ENCODE data around the gene MYO9A.

Gene MYO9A

GRCh38 chr15:72154316-72154715, 36.4 kb upstream of the MYO9A start:
- no peak for DNase-seq (ENCODE audit: low read depth, low spot score)
- TF ChIP-seq CTCF (IDR thresholded peaks at IDR 0.05; ENCODE audit: low read depth, low read length) = no peak
- no peak overlapping the region for H3K4me3 ChIP-seq (ENCODE audit: low read depth, low read length)
- in situ Hi-C loops (cut with HindIII; ENCODE audit: low sequenced_read_pairs) = no loop called here

- H3K4me3 ChIP-seq (ENCODE audit: low read depth, low read length) = no peak overlapping the region
- DNase-seq (ENCODE audit: low read depth, low spot score) = no peak
- in situ Hi-C loops (cut with HindIII; ENCODE audit: low sequenced_read_pairs) = no loop called here
- no peak for TF ChIP-seq CTCF (IDR thresholded peaks at IDR 0.05; ENCODE audit: low read depth, low read length)
Observed at GRCh38 chr15:72153269-72154000, 35.5 kb upstream of the MYO9A start.

GRCh38 chr15:72147418-72147817, 29.5 kb upstream of the MYO9A start:
- no peak for DNase-seq (ENCODE audit: low read depth, low spot score)
- TF ChIP-seq CTCF (IDR thresholded peaks at IDR 0.05; ENCODE audit: low read depth, low read length) = no peak
- H3K4me3 ChIP-seq (ENCODE audit: low read depth, low read length) = no peak overlapping the region
- in situ Hi-C loops (cut with HindIII; ENCODE audit: low sequenced_read_pairs) = no loop called here

GRCh38 chr15:72146934-72147333, 29.0 kb upstream of the MYO9A start:
- no peak for DNase-seq (ENCODE audit: low read depth, low spot score)
- in situ Hi-C loops (cut with HindIII; ENCODE audit: low sequenced_read_pairs) = no loop called here
- no peak overlapping the region for H3K4me3 ChIP-seq (ENCODE audit: low read depth, low read length)
- no peak for TF ChIP-seq CTCF (IDR thresholded peaks at IDR 0.05; ENCODE audit: low read depth, low read length)

- DNase-seq (ENCODE audit: low read depth, low spot score) = no peak
- in situ Hi-C loops (cut with HindIII; ENCODE audit: low sequenced_read_pairs) = no loop called here
- TF ChIP-seq CTCF (IDR thresholded peaks at IDR 0.05; ENCODE audit: low read depth, low read length) = no peak
- no peak overlapping the region for H3K4me3 ChIP-seq (ENCODE audit: low read depth, low read length)
Observed at GRCh38 chr15:72146221-72146620, 28.3 kb upstream of the MYO9A start.

- in situ Hi-C loops (cut with HindIII; ENCODE audit: low sequenced_read_pairs) = no loop called here
- DNase-seq (ENCODE audit: low read depth, low spot score) = no peak
- H3K4me3 ChIP-seq (ENCODE audit: low read depth, low read length) = no peak overlapping the region
- TF ChIP-seq CTCF (IDR thresholded peaks at IDR 0.05; ENCODE audit: low read depth, low read length) = no peak
Observed at GRCh38 chr15:72141171-72142084, 23.5 kb upstream of the MYO9A start.
